NCI-H2029 (cell line): ENCODE results near the gene VAMP3.
"Not testable (repeated sequence)": the region's sequence is repeated elsewhere in the genome, so short reads cannot be mapped to it uniquely, and the experiment has no call there.

Experiments used
- DNase-seq: peaks from one replicate; lab custom pipeline; 2025; lab: John Stamatoyannopoulos, UW

The VAMP3 gene

GRCh38 chr1:7768583-7768982 lies 2.5 kb upstream of the VAMP3 start:
- DNase-seq, result no peak

GRCh38 chr1:7769673-7770412 lies 1.3 kb upstream of the VAMP3 start:
- no peak for DNase-seq

- DNase-seq, result no peak
Measured at GRCh38 chr1:7770669-7770996, 463 bp upstream of the VAMP3 start.

- DNase-seq, result no peak
Measured at GRCh38 chr1:7771823-7772299, 765 bp downstream of the VAMP3 start.

DNA sequence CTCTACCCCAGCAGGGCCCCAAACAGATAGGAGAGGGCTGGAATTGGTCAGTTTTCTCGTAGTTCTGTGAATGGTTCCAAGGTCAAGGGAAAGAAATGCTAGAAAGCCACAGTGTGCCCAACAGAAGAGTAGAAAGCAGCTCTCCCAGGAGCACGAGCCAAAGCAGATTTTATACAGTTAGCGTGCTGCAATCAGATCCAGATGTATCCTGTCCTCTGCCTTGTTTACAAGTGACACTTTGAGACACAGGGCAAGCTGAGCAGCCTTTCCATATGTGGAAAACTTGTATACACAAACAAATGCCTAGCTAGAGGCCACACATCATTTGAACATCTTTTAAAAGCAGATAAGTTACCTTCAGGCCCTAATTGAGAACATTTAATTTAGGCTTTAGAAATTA lies 6.5 kb downstream of the VAMP3 start:
- DNase-seq, result no peak

DNA sequence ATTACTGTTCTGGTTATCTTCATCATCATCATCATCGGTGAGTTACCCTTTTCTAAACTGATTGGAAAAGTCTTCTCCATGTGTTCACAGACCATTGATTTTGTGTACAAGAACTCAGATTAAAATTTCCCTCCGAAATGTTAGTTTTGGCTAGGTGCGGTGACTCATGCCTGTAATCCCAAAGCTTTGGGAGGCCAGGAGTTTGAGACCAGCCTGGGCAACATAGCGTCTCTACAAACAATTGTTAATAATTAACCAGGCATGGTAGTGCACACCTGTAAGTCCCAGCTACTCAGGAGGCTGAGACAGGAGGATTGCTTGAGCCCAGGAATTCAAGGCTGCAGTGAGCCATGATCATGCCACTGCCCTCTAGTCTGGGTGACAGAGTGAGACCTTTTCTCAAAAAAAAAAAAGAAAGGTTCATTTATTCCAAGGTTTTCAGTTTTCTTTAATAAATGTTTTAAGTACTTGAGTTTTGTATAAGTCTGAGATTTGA lies 7.1 kb downstream of the VAMP3 start:
- no peak for DNase-seq

DNA sequence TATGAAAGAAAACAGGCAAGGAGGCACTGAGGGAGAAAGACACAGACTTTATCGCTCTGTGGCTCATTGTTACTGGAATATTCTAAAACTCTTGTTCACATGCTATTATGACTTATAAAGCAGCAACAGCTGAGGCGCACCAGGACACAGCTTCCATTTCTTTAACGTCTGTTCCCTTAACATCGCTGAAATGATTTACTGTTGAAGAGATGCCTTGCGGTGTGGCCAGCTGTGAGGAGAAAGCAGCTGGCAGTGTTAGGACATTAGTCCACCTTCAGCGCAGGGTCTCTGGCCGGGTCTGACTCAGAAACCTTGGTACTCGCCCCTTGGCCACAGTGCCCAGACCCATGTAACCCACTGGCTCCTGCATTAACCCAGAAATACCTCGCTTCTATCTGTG lies 9.9 kb downstream of the VAMP3 start:
- DNase-seq, result no peak

- DNase-seq, result no peak
Measured at GRCh38 chr1:7781501-7781900, 10.4 kb downstream of the VAMP3 start.

GRCh38 chr1:7781923-7782495 lies 10.9 kb downstream of the VAMP3 start:
- DNase-seq, result no peak

DNA sequence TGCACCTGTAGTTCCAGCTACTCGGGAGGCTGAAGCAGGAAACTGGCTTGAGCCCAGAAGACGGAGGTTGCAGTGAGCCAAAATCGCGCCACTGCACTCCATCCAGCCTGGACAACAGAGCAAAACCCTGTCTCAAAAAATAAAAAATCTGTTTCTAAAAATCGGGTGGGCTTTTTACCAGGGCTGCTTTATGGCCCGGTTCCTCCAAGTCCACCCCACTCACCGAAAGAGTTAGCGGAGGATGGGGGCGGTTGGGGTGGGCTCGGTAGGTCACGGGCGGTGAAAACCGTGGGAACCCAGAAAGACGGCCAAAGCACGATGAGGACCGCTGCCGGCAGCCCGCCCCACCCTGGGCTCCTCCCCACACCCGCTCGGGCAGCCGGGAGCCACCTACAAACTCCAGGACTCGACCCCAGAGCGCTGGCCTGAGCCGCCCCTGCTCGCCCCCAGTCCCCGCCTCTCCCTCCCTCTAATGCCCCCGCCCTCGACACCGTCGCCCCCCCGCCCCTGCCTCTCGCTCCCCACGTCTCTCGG lies 12.1 kb downstream of the VAMP3 start:
- DNase-seq, result peak; percentile 25

- DNase-seq, result peak; percentile 89
Measured at GRCh38 chr1:7783826-7784491, 12.9 kb downstream of the VAMP3 start, which contains the start of gene PER3. Gene PER3 (plus strand): TSS chr1:7784291. CDS start chr1:7784878, 587 bp downstream.

DNA sequence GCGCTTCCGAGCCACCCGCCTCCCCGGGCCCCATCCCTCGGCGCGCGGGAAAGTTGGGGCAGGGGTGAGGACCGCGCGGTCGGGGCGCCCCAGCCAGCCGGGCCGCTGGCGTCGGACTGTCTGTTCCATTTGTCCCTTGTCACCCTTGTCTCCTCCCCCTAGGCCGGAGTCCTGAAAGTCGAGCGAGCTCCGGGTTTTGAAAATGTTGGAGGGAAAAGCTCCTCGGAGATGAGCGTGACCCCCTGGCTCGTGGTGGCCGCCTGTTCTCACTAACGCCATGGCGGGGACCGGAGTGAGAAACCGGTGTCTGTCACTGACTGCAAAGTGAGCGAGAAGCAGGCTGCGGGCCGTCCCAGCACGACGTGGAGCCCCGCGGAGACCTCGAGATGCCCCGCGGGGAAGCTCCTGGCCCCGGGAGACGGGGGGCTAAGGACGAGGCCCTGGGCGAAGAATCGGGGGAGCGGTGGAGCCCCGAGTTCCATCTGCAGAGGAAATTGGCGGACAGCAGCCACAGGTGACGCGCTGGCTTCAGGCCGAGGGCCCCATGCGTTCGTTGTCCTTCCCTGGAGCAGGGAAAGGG lies 13.5 kb downstream of the VAMP3 start:
- DNase-seq, result no peak

GRCh38 chr1:7785108-7785507 lies 14.0 kb downstream of the VAMP3 start:
- DNase-seq, result no peak

- DNase-seq, result no peak
Measured at GRCh38 chr1:7786795-7787194, 15.7 kb downstream of the VAMP3 start.

DNA sequence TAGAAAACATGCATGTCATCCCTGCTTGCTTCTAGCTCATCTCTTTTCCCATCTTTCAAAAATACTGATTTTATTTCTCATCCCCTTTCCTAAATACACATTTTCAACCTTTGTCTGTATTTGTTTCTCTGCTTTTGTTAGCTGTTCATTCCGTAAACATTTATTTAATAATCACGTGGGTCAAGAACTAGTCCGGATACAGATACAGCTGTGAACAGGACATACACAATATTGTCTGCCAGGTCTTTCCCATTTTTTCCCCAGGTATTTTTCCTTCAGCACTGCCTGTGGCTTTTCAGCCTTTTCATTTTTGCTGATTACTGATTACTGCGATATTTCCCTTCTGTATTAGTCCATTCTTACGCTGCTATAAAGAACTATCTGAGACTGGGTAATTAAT lies 18.7 kb downstream of the VAMP3 start:
- DNase-seq, result no peak

GRCh38 chr1:7791027-7791426 lies 19.9 kb downstream of the VAMP3 start:
- DNase-seq, result not testable (repeated sequence)

GRCh38 chr1:7795406-7795805 lies 24.3 kb downstream of the VAMP3 start:
- DNase-seq, result no peak

GRCh38 chr1:7805460-7805859 lies 34.4 kb downstream of the VAMP3 start:
- DNase-seq, result no peak

GRCh38 chr1:7808253-7808844 lies 37.3 kb downstream of the VAMP3 start:
- no peak for DNase-seq

DNA sequence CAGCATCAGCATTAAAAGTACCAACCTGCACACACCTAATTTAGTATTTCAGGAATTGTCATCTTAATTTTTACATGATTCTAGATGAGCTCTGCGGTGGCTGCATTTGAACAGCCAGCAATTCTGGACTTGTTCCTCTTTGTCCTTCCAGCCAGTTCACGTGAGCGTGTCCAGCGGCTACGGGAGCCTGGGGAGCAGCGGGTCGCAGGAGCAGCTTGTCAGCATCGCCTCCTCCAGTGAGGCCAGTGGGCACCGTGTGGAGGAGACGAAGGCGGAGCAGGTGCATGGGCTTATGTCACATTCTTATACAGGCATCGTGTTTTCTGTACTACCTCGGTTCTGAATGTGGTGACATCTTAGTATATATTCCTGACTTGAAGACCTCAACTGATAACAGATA lies 38.6 kb downstream of the VAMP3 start:
- no peak for DNase-seq

GRCh38 chr1:7810395-7810794 lies 39.3 kb downstream of the VAMP3 start:
- DNase-seq, result no peak

DNA sequence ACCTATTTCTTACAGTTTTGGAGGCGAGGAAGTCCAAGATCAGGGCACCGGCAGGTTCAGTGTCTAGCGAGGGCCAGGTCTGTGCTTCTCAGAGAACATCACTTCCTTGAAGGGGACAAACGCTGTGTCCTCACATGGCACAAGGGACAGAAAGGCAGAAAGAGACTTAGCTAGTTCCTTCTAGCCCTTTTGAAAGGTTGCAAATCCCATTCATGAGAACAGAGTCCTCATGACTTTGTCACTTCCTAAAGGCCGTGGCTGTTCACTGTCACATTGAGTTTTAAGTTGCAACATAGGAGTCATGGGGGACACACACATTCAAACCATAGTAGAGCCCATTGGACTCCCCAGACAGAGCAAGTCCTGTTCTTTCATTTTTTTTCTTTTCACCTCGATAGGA lies 40.4 kb downstream of the VAMP3 start:
- no peak for DNase-seq
